IMR-90 (cell line): ENCODE data around the gene SPIN3. TPM values are rescaled to one million over a fixed set of nuclear protein-coding genes. Genes with fewer than 3 reads are reported as not detected.

Experiments used
- ATAC-seq: fragments of 200-7000 bp; cut with Tn5 transposase; 2 replicates; pipeline ENCODE4 v1.9.1; 2020; ENCODE audit warnings: low read depth, mild to moderate bottlenecking, moderate library complexity
- BruUV-seq: library from RNA; stranded (reverse); fragments of 400-500 nt; replicated peaks from 2 replicates; lab custom pipeline; 2021; lab: Mats Ljungman, UMichigan
- CTCF ChIA-PET: fragments of 300-600 bp; formaldehyde crosslinking; extraction: SDS; loops from one replicate; lab custom pipeline; 2021; ENCODE audit warnings: antibody characterized with exemption; lab: Yijun Ruan, JAX
- POLR2A ChIA-PET: fragments of 300-600 bp; sonication (Branson Sonifier 250); formaldehyde crosslinking; loops from one replicate; lab custom pipeline; 2022; ENCODE audit warnings: antibody characterized with exemption; ENCODE audit not compliant: unreplicated experiment; lab: Charles Lee
- DNase-seq: peaks from one replicate; pipeline ENCODE4 v3.0.0; 2013
- H2AFZ ChIP-seq: replicated peaks from 2 replicates; pipeline ENCODE3; 2013; ENCODE audit warnings: low read length, mild to moderate bottlenecking; ENCODE audit not compliant: poor library complexity
- H2AK5ac ChIP-seq: 2 replicates; pipeline ENCODE4 v1.6.1; 2013; ENCODE audit warnings: low read depth, low read length, inconsistent platforms
- H2AK9ac ChIP-seq: replicated peaks from 2 replicates; pipeline ENCODE3; 2013; ENCODE audit warnings: mild to moderate bottlenecking, low read depth, low read length, moderate library complexity; ENCODE audit not compliant: poor library complexity
- H2BK120ac ChIP-seq: 2 replicates; pipeline ENCODE4 v1.6.1; 2013; ENCODE audit warnings: low read depth, low read length, inconsistent platforms
- H2BK15ac ChIP-seq: 3 replicates; pipeline ENCODE4 v1.6.1; 2013; ENCODE audit warnings: low read depth, low read length, inconsistent platforms
- H2BK20ac ChIP-seq: 2 replicates; pipeline ENCODE4 v1.6.1; 2013; ENCODE audit warnings: low read depth, mild to moderate bottlenecking, inconsistent platforms, low read length, moderate library complexity
- H2BK5ac ChIP-seq: 2 replicates; pipeline ENCODE4 v1.6.1; 2013; ENCODE audit warnings: mild to moderate bottlenecking, low read depth, low read length, inconsistent platforms; ENCODE audit not compliant: poor library complexity, severe bottlenecking
- H3K14ac ChIP-seq: replicated peaks from 2 replicates; pipeline ENCODE4 v1.6.1; 2013; ENCODE audit warnings: low read depth, low read length, inconsistent platforms
- H3K18ac ChIP-seq: 2 replicates; pipeline ENCODE4 v1.6.1; 2013; ENCODE audit warnings: low read depth, low read length, control low read depth
- H3K23ac ChIP-seq: 2 replicates; pipeline ENCODE4 v1.6.1; 2013; ENCODE audit warnings: low read depth, low read length, inconsistent platforms
- H3K27ac ChIP-seq: 2 replicates; pipeline ENCODE4 v1.5.1; 2013; ENCODE audit warnings: mild to moderate bottlenecking, control low read depth, low read length; ENCODE audit not compliant: insufficient read depth
- H3K27me3 ChIP-seq: 2 replicates; pipeline ENCODE4 v1.6.1; 2013; ENCODE audit warnings: low read length; ENCODE audit not compliant: control insufficient read depth, insufficient read depth
- H3K36me3 ChIP-seq: 2 replicates; pipeline ENCODE4 v1.6.1; 2013; ENCODE audit warnings: low read length, mixed read lengths; ENCODE audit not compliant: control insufficient read depth, insufficient read depth
- H3K4ac ChIP-seq: 2 replicates; pipeline ENCODE4 v1.6.1; 2013; ENCODE audit warnings: low read depth, low read length, inconsistent platforms
- H3K4me1 ChIP-seq: 2 replicates; pipeline ENCODE4 v1.6.1; 2013; ENCODE audit warnings: low read length, mixed read lengths; ENCODE audit not compliant: control insufficient read depth, insufficient read depth
- H3K4me2 ChIP-seq: 2 replicates; pipeline ENCODE4 v1.6.1; 2013; ENCODE audit warnings: low read depth, mild to moderate bottlenecking, control low read depth, low read length, moderate library complexity
- H3K4me3 ChIP-seq: 2 replicates; pipeline ENCODE4 v1.5.1; 2013; ENCODE audit warnings: low read depth, mild to moderate bottlenecking, control low read depth, low read length, moderate library complexity; ENCODE audit not compliant: insufficient read depth
- H3K56ac ChIP-seq: 2 replicates; pipeline ENCODE4 v1.6.1; 2013; ENCODE audit warnings: low read length, inconsistent platforms; ENCODE audit not compliant: insufficient read depth; ENCODE audit errors: extremely low read depth
- H3K79me1 ChIP-seq, 2 experiments: 2 replicates each; pipeline ENCODE4 v1.6.1; 2013; ENCODE audit warnings: low read length in 2 of 2, inconsistent platforms in 1 of 2, low read depth in 1 of 2
- H3K9ac ChIP-seq: 2 replicates; pipeline ENCODE4 v1.6.1; 2013; ENCODE audit warnings: low read depth, low read length, control low read depth
- H3K9me1 ChIP-seq: 2 replicates; pipeline ENCODE4 v1.6.1; 2013; ENCODE audit warnings: low read length, inconsistent platforms; ENCODE audit not compliant: insufficient read depth
- H3K9me3 ChIP-seq: 2 replicates; pipeline ENCODE4 v1.6.1; 2013; ENCODE audit warnings: low read length; ENCODE audit not compliant: control insufficient read depth, insufficient read depth
- H4K20me1 ChIP-seq: 2 replicates; pipeline ENCODE4 v1.6.1; 2013; ENCODE audit warnings: low read length, inconsistent platforms; ENCODE audit not compliant: insufficient read depth
- H4K5ac ChIP-seq: 2 replicates; pipeline ENCODE4 v1.6.1; 2013; ENCODE audit warnings: mild to moderate bottlenecking, low read depth, low read length, control low read depth
- H4K8ac ChIP-seq, 2 experiments: 2 replicates each; pipeline ENCODE4 v1.6.1; 2013; ENCODE audit warnings: low read depth in 2 of 2, low read length in 2 of 2, control low read depth in 1 of 2, inconsistent platforms in 1 of 2
- H4K91ac ChIP-seq: 2 replicates; pipeline ENCODE4 v1.6.1; 2013; ENCODE audit warnings: low read depth, low read length, inconsistent platforms; ENCODE audit not compliant: insufficient read depth
- BHLHE40 ChIP-seq: fragments of 150-350 bp; IDR thresholded peaks from 2 replicates; pipeline ENCODE4 v1.6.1; 2016; ENCODE audit warnings: mild to moderate bottlenecking, low read depth, low read length
- CHD1 ChIP-seq: IDR thresholded peaks from 2 replicates; pipeline ENCODE4 v1.6.1; 2012; ENCODE audit warnings: low read depth, low read length, improper control_type of control experiment
- MAFK ChIP-seq: IDR thresholded peaks from 2 replicates; pipeline ENCODE4 v1.6.1; 2012; ENCODE audit warnings: low read depth, low read length, improper control_type of control experiment
- MAZ ChIP-seq: IDR thresholded peaks from 2 replicates; pipeline ENCODE4 v1.6.1; 2012; ENCODE audit warnings: low read depth, mild to moderate bottlenecking, low read length, improper control_type of control experiment, moderate library complexity, borderline replicate concordance
- MXI1 ChIP-seq: IDR thresholded peaks from 2 replicates; pipeline ENCODE4 v1.6.1; 2012; ENCODE audit warnings: low read depth, mild to moderate bottlenecking, low read length, moderate library complexity, borderline replicate concordance
- NFE2L2 ChIP-seq: fragments of 150-350 bp; IDR thresholded peaks from 2 replicates; pipeline ENCODE4 v1.6.1; 2016; ENCODE audit warnings: low read depth, mild to moderate bottlenecking, low read length
- POLR2A ChIP-seq: IDR thresholded peaks from 2 replicates; pipeline ENCODE4 v1.6.1; 2012; ENCODE audit warnings: mild to moderate bottlenecking, low read depth, low read length
- RAD21 ChIP-seq: IDR thresholded peaks from 2 replicates; pipeline ENCODE4 v1.6.1; 2012; ENCODE audit warnings: low read length, improper control_type of control experiment
- RCOR1 ChIP-seq: IDR thresholded peaks from 2 replicates; pipeline ENCODE4 v1.6.1; 2012; ENCODE audit warnings: mild to moderate bottlenecking, low read length, improper control_type of control experiment; ENCODE audit not compliant: insufficient replicate concordance
- RFX5 ChIP-seq: IDR thresholded peaks from 2 replicates; pipeline ENCODE4 v1.8.0; 2012; ENCODE audit warnings: low read depth, mild to moderate bottlenecking, low read length, moderate library complexity
- SMC3 ChIP-seq: fragments of 150-350 bp; IDR thresholded peaks from 2 replicates; pipeline ENCODE4 v1.6.1; 2016; ENCODE audit warnings: low read depth, mild to moderate bottlenecking, antibody characterized with exemption, low read length, moderate library complexity
- WGBS, 2 experiments: methylation state at CpG; one replicate each; pipeline versions ENCODE4 v1.1.5 to v1.1.7; 2013; ENCODE audit warnings: missing lambda C conversion rate in 2 of 2; ENCODE audit not compliant: insufficient read length in 1 of 2; ENCODE audit errors: extremely low coverage in 2 of 2; 5-methylcytosine and 5-hydroxymethylcytosine counted together
- dilution Hi-C: fragments of 300-500 bp; cut with HindIII; formaldehyde crosslinking; loops from one replicate; pipeline ENCODE4 v1.14.3; 2018; ENCODE audit warnings: low sequenced_read_pairs; ENCODE audit not compliant: unreplicated experiment
- in situ Hi-C: fragments of 300-500 bp; cut with MboI; formaldehyde crosslinking; loops from 3 replicates; pipeline ENCODE4 v1.14.3; 2019; ENCODE audit warnings: low sequenced_read_pairs, inconsistent platforms, mixed read lengths
- intact Hi-C: fragments of 100-400 bp; cut with micrococcal nuclease; formaldehyde crosslinking; loops from 2 replicates; pipeline ENCODE4 v1.10.0; 2022
- polyA plus RNA-seq, 3 experiments: library from polyadenylated mRNA; depleted of rRNA; stranded (reverse); fragments of >200 nt; gene quantifications; 2 replicates each; pipeline ENCODE4 v1.2.3, GENCODE V29; 2012; ENCODE audit warnings: low replicate concordance in 1 of 3
- total RNA-seq: library from RNA; depleted of rRNA; stranded (reverse); fragments of >200 nt; gene quantifications from 2 replicates; pipeline ENCODE4 v1.2.3, GENCODE V29; 2012
- TF ChIP-seq, protein P1 (sequence below): fragments of 150-350 bp; IDR thresholded peaks from 2 replicates; pipeline ENCODE4 v1.6.1; 2017; ENCODE audit warnings: mild to moderate bottlenecking, antibody characterized with exemption, low read length, low read depth
- TF ChIP-seq, protein P2 (sequence below): conservative IDR thresholded peaks from 2 replicates; pipeline ENCODE4 v1.5.1; 2012; ENCODE audit warnings: mild to moderate bottlenecking, low read depth, low read length, improper control_type of control experiment

SPIN3 gene
- total and polyA plus RNA-seq, 2 of the 4 experiments (the other 2 are of a cell fraction): 4.3 to 5.3 TPM

DNA sequence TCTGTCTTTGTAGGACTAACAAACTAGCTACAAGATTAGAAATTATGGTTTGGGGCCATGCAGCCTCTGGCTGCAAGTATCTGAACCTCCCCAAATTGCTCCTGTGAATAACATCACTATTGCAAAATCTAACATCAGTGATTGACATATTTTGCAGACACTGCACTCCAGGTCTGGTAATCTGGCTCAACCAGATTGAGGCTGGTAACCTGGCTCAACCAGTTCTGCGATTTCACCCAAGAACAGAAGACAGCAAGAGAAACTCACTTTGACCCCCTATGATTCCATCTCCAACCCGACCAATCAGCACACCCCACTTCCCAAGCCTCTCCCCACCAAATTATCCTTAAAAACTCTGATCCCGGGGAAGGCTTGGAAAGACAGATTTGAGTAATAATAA is 20.9 kb downstream of the SPIN3 start:
- no peak overlapping the region for H4K91ac ChIP-seq
- TF ChIP-seq RAD21 (no peak), POLR2A (no peak), CHD1 (no peak), RFX5 (no peak), NFE2L2 (no peak), SMC3 (no peak), BHLHE40 (no peak), RCOR1 (no peak), MAZ (no peak), MXI1 (no peak), MAFK (no peak)
- TF ChIP-seq, protein P1, sequence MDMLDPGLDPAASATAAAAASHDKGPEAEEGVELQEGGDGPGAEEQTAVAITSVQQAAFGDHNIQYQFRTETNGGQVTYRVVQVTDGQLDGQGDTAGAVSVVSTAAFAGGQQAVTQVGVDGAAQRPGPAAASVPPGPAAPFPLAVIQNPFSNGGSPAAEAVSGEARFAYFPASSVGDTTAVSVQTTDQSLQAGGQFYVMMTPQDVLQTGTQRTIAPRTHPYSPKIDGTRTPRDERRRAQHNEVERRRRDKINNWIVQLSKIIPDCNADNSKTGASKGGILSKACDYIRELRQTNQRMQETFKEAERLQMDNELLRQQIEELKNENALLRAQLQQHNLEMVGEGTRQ: no peak
- TF ChIP-seq, protein P2, sequence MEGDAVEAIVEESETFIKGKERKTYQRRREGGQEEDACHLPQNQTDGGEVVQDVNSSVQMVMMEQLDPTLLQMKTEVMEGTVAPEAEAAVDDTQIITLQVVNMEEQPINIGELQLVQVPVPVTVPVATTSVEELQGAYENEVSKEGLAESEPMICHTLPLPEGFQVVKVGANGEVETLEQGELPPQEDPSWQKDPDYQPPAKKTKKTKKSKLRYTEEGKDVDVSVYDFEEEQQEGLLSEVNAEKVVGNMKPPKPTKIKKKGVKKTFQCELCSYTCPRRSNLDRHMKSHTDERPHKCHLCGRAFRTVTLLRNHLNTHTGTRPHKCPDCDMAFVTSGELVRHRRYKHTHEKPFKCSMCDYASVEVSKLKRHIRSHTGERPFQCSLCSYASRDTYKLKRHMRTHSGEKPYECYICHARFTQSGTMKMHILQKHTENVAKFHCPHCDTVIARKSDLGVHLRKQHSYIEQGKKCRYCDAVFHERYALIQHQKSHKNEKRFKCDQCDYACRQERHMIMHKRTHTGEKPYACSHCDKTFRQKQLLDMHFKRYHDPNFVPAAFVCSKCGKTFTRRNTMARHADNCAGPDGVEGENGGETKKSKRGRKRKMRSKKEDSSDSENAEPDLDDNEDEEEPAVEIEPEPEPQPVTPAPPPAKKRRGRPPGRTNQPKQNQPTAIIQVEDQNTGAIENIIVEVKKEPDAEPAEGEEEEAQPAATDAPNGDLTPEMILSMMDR: no peak
- no peak overlapping the region for H2AK9ac ChIP-seq
- no peak overlapping the region for H3K23ac ChIP-seq
- BruUV-seq: no TSS peak
- H3K27ac ChIP-seq: no peak overlapping the region
- no peak for ATAC-seq
- no peak overlapping the region for H2AFZ ChIP-seq
- no peaks in the 10 kb centered on the region for H3K4me1 ChIP-seq
- H3K4ac ChIP-seq: no peak overlapping the region
- H2BK5ac ChIP-seq: no peak overlapping the region
- H3K9ac ChIP-seq: no peak overlapping the region
- H2BK120ac ChIP-seq: no peak overlapping the region
- H3K36me3 ChIP-seq: peaks cover 2% of the 10 kb centered on the region; the same call in 1 of the 2 replicates
- no peak overlapping the region for H2BK15ac ChIP-seq
- CTCF ChIA-PET: interaction anchor here (0.8 kb wide), 1 partner anchor 13 kb away, joined by 6 read pairs; no protein-coding TSS in a partner anchor
- no peak overlapping the region for H4K5ac ChIP-seq
- POLR2A ChIA-PET: no interaction called here
- H4K8ac ChIP-seq: no peak overlapping the region
- no peak overlapping the region for H3K18ac ChIP-seq
- H3K27me3 ChIP-seq: no peaks in the 10 kb centered on the region
- no CpG with 5 or more reads among the region's 3 CpGs for WGBS, 2 experiments
- H4K20me1 ChIP-seq: no peaks in the 10 kb centered on the region
- H2AK5ac ChIP-seq: no peak overlapping the region
- no peak overlapping the region for H3K4me3 ChIP-seq
- intact Hi-C loops (no loop called here), in situ Hi-C loops (no loop called here), dilution Hi-C loops (no loop called here)
- H2BK20ac ChIP-seq: no peak overlapping the region
- H3K14ac ChIP-seq: no peak overlapping the region
- H3K4me2 ChIP-seq: no peak overlapping the region
- no peak for DNase-seq
- H3K9me3 ChIP-seq: no peaks in the 10 kb centered on the region
- no peaks in the 10 kb centered on the region for H3K9me1 ChIP-seq
- H3K79me1 ChIP-seq: no peaks in the 10 kb centered on the region
- no peak overlapping the region for H3K56ac ChIP-seq
